Activated effector memory CD4-positive, alpha-beta T cell treated with anti-CD3 and anti-CD28 coated beads, Interleukin-2, amount 50 U/mL, for 16 hours (primary cell): ENCODE results near the gene ZSCAN32.

Source experiments
- DNase-seq: peaks from one replicate; pipeline ENCODE4 v3.0.0-alpha.2; 2020

The ZSCAN32 gene

DNA sequence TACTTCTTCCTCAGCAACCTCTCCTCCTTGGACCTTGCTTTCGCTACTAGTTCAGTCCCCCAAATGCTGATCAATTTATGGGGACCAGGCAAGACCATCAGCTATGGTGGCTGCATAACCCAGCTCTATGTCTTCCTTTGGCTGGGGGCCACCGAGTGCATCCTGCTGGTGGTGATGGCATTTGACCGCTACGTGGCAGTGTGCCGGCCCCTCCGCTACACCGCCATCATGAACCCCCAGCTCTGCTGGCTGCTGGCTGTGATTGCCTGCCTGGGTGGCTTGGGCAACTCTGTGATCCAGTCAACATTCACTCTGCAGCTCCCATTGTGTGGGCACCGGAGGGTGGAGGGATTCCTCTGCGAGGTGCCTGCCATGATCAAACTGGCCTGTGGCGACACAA lies 44.7 kb downstream of the ZSCAN32 start:
- DNase-seq = no peak

DNA sequence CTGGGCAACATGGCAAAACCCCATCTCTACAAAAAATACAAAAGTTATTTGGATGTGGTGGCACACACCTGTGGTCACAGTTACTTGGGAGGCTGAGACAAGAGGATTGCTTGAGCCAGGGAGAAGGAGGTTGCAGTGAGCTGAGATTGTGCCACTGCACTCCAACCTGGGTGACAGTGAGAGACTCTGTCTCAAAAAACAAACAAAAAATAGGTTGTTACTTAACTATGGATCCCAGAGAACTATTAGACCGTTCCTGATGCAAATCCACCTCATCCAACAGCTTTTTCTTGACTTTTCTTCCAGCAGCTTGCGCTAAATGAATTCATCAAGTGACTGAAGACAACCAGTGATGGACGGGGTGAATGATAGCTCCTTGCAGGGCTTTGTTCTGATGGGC lies 45.2 kb downstream of the ZSCAN32 start, which contains the start of gene OR2C1:
TSS of gene OR2C1 (plus strand) at position 301 of the 400 bp plus-strand sequence. CDS start at position 353, 52 bp downstream.
- DNase-seq = no peak

DNA sequence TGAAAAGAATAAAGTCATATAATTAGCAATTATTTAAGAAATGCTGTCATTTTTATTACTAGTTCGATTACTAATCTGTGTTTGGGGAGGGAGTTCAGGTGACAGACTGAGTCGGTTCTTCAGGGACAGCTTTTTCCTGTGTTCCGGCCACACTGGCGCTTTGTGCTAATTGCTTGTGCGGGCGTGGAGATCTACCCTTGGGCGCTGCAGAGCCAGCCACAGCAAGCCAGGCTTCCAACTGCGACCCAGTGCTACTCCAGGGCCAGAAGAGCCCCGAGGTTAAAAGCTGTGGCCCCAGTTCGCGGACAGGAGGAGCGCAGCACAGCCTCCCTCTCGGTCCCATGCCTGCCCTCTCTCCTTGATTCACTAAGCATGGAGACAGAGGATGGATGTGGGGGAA lies 51.6 kb downstream of the ZSCAN32 start:
- DNase-seq = no peak

DNA sequence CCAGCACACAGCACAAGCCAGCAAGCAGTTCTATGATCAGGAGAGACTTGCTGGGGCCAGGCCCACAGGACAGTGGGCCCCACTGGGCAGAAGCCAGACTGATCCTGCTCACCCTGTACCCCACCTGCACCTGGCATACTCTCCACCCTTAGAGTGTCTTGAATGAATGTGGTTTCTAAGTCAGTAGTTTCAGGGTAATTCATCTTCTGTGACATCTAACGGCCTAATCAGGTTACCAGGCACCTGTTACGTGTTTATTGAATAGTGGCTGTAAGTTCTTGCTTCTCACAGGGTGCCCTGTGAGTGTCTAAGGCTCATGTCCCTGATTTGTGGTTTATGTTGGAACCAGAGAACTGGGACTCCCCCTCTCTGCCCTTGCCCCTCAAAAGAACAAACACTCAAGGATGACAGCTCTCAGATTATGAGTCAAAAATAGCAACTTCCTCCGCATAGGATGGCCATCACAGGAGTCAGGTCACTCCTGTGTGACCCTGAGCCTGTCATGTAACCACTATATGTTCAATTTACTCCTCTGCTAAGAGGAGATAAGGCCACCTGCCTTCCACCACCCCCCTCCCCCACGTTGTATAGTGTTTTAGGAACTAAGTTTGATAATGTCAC lies 52.1 kb downstream of the ZSCAN32 start:
- no peak for DNase-seq

DNA sequence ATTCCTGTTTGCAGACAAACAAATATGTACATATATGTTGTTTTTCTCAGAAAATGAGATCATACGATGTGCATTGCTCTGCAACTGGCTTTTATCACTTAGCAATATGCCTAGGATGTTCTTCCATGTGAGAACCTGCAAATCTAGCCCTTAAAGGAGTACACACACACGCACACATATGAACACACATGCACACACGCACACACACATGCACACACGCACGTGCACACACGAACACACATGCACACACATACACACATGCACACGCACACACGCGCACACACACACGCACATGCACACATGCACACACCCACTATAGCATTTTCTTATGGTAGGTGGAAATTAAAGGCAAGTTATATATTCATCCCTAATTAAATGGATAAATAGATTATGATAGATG lies 53.2 kb downstream of the ZSCAN32 start:
- DNase-seq = no peak

DNA sequence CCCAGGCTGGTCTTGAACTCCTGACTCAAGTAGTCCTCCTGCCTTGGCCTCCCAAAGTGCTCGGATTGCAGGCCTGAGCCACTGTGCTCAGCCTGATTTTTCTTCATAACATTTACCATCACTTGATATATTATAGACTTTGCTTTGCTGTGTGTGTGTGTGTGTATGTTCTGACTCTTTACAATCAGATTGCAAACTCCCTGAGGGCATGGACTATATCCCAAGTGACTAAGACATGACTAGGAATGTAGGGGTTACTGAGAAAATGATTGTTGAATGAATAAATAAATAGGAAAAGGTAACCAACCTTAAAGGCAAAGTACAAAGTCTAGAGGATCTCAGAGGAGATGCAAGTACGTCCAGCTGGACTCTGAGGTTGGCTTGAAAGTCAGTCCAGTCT lies 54.8 kb downstream of the ZSCAN32 start:
- DNase-seq = no peak
